ENCODE results near the gene IQSEC2. TPM values are rescaled to one million over a fixed set of nuclear protein-coding genes. Genes with fewer than 3 reads are reported as not detected.

The IQSEC2 gene
- 10 to 100 TPM; 12.0 to 24.8 (median 20.0) TPM for total RNA-seq

DNA sequence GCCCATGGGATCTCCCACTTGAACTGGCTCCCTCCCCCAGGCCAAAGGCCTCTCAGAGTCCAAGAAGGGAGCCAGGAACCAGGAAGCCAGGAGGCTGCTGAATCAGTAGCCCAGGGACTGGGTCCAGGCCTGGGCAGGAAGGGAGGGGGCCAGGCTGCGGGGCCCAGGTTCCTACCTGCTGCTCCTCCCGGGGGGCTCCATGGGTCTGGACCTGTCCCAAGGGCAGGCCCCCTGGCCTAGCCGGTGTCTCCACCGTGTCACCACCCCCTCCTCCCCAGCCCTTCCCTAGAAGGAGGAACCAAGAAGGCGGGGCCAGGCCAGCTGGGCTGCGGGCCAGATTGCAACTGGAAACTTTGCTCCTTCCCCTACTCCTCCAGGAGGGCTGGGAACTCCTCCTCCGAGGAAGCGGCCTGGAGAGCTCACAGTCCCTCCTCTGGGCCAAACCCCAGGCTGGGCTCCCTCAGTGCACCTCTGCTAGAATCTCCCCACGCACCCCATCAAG is at the start of gene IQSEC2:
TSS of gene IQSEC2 (minus strand) at position 264 of the 502 bp plus-strand sequence.
- H3K4me1 ChIP-seq = peaks cover 25 to 55% (median 49%) of the 10 kb centered on the region in 4 donors
- 5% methylated on average over 3 of the region's 9 CpGs for WGBS
- intact Hi-C loops (cut with DNase I) = no loop called here

DNA sequence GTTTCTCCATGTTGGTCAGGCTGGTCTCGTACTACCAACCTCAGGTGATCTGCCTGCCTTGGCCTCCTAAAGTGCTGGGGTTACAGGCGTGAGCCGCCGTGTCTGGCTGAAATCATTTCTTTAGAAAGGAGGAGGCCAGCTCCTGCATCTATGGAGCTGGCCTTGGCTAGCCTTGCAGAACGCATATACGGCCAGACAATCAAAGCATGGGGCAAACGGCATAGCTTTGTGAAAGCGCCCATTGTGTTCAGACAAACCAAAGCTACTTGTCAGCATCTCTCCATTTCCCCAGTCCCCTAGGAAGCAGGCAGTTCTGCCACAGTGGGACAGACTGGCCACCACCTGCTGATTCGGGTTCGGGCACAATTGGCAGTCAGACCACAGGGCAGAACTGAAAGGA is 48.9 kb upstream of the IQSEC2 start:
- Histone ChIP-seq H3K4me1 (no peaks in the 10 kb centered on the region), H3K27me3 (peaks cover 0 to 14% (median 0%) of the 10 kb centered on the region in 4 donors), H3K36me3 (no peaks in the 10 kb centered on the region), H3K9me3 (no peaks in the 10 kb centered on the region), H3K27ac (replicated peaks in 1 of 4) (no peak overlapping the region), H3K4me3 (no peak overlapping the region)
- DNase-seq (ENCODE audit: extremely low spot score) = no peak
- intact Hi-C loops (cut with DNase I) = no loop called here
- TF ChIP-seq POLR2A (IDR thresholded peaks at IDR 0.05; ENCODE audit: low read depth) (no peak), POLR2AphosphoS5 (IDR thresholded peaks at IDR 0.05) (no peak), EP300 (IDR thresholded peaks at IDR 0.05) (no peak)
- WGBS = 85% methylated on average over 10 of the region's 10 CpGs

More for the DNA sequence above, at the start of gene IQSEC2:
- no peaks in the 10 kb centered on the region for H3K36me3 ChIP-seq
- peak within 1 kb of the TSS; percentile 72 to 79 (median 77) for H3K27ac ChIP-seq (replicated peaks in 1 of 4)
- DNase-seq (ENCODE audit: extremely low spot score) = peak; percentile 93
- H3K9me3 ChIP-seq = no peaks in the 10 kb centered on the region
- H3K4me3 ChIP-seq = peak within 1 kb of the TSS; percentile 48 to 55 (median 52)
- TF ChIP-seq POLR2AphosphoS5 (IDR thresholded peaks at IDR 0.05) (peak; percentile 55 to 74), POLR2A (IDR thresholded peaks at IDR 0.05; ENCODE audit: low read depth) (no peak)
- no peaks in the 10 kb centered on the region for H3K27me3 ChIP-seq

DNA sequence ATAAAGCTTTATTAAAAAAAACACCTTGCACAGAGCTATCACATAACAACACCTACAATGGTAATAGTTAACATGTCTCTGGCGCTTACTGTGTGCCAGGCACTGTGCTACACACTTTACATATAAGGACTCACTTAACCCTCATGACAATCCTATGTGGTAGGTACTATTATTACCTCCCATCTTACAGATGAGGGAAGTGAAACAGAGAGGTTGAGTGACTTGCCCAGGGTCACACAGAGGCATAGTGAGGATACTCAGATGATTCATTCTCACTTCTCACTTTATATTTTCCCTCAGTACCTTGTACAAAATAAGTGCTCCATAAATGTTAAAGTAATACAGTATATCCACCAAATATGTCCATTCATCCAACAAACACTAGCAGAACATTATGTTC is 43.4 kb upstream of the IQSEC2 start:
- intact Hi-C loops (cut with DNase I) = no loop called here
- TF ChIP-seq POLR2A (IDR thresholded peaks at IDR 0.05; ENCODE audit: low read depth) (no peak), EP300 (IDR thresholded peaks at IDR 0.05) (no peak), POLR2AphosphoS5 (IDR thresholded peaks at IDR 0.05) (no peak)
- TF ChIP-seq, protein P1, sequence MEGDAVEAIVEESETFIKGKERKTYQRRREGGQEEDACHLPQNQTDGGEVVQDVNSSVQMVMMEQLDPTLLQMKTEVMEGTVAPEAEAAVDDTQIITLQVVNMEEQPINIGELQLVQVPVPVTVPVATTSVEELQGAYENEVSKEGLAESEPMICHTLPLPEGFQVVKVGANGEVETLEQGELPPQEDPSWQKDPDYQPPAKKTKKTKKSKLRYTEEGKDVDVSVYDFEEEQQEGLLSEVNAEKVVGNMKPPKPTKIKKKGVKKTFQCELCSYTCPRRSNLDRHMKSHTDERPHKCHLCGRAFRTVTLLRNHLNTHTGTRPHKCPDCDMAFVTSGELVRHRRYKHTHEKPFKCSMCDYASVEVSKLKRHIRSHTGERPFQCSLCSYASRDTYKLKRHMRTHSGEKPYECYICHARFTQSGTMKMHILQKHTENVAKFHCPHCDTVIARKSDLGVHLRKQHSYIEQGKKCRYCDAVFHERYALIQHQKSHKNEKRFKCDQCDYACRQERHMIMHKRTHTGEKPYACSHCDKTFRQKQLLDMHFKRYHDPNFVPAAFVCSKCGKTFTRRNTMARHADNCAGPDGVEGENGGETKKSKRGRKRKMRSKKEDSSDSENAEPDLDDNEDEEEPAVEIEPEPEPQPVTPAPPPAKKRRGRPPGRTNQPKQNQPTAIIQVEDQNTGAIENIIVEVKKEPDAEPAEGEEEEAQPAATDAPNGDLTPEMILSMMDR (IDR thresholded peaks at IDR 0.05) = no peak
- 73% methylated on average over 1 of the region's 1 CpG for WGBS
- Histone ChIP-seq H3K4me1 (peaks cover 0 to 14% (median 8%) of the 10 kb centered on the region in 4 donors), H3K36me3 (no peaks in the 10 kb centered on the region), H3K27me3 (peaks cover 0 to 8% (median 3%) of the 10 kb centered on the region in 4 donors), H3K9me3 (no peaks in the 10 kb centered on the region), H3K27ac (replicated peaks in 1 of 4) (no peak overlapping the region), H3K4me3 (no peak overlapping the region)
- DNase-seq (ENCODE audit: extremely low spot score) = no peak

DNA sequence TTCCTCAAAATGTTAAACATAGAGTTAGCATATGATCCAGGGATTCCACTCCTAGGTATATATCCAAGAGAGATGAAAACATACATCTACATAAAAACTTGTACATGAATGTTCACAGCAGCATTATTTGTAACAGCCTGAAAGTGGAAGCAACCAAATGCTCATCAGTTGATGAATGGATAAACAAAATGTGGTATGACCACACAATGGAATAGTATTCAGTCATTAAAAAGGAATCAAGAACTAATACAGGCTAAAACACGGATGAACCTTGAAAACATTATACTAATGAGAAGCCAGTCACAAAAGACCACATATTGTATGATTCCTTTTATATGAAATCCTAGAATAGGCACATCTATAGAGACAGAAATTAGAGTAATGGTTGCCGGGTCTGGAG is 42.7 kb upstream of the IQSEC2 start:
- no peak for DNase-seq (ENCODE audit: extremely low spot score)
- Histone ChIP-seq H3K36me3 (no peaks in the 10 kb centered on the region), H3K4me3 (no peak overlapping the region), H3K27me3 (peaks cover 0 to 8% (median 4%) of the 10 kb centered on the region in 4 donors), H3K27ac (replicated peaks in 1 of 4) (no peak overlapping the region), H3K4me1 (peaks cover 0 to 21% (median 15%) of the 10 kb centered on the region in 4 donors), H3K9me3 (no peaks in the 10 kb centered on the region)
- intact Hi-C loops (cut with DNase I) = no loop called here
- 78% methylated on average over 2 of the region's 2 CpGs for WGBS
- TF ChIP-seq, protein P1 (IDR thresholded peaks at IDR 0.05) = no peak
- TF ChIP-seq POLR2AphosphoS5 (IDR thresholded peaks at IDR 0.05) (no peak), POLR2A (IDR thresholded peaks at IDR 0.05; ENCODE audit: low read depth) (no peak), EP300 (IDR thresholded peaks at IDR 0.05) (no peak)

DNA sequence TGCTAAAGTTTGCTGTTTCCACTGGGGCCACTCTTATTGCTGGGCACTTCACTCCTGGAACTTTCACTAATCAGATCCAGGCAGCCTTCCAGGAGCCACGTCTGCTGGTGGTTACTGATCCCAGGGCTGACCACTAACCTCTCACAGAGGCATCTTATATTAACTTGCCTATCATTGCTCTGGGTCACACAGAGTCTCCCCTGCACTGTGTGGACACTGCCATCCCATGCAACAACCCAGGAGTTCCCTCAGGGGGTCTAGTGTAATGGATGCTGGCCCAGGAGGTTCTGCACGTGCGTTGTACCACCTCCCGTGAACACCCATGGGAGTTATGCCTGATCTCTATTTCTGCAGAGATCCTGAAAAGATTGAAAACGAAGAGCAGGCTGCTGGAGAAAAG is 41.8 kb upstream of the IQSEC2 start:
- Histone ChIP-seq H3K36me3 (no peaks in the 10 kb centered on the region), H3K4me1 (peaks cover 0 to 28% (median 21%) of the 10 kb centered on the region in 4 donors), H3K27ac (replicated peaks in 1 of 4) (no peak overlapping the region), H3K27me3 (peaks cover 0 to 11% (median 4%) of the 10 kb centered on the region in 4 donors), H3K4me3 (no peak overlapping the region), H3K9me3 (no peaks in the 10 kb centered on the region)
- intact Hi-C loops (cut with DNase I) = no loop called here
- 60% methylated on average over 4 of the region's 5 CpGs for WGBS
- no peak for DNase-seq (ENCODE audit: extremely low spot score)
- TF ChIP-seq EP300 (IDR thresholded peaks at IDR 0.05) (no peak), POLR2AphosphoS5 (IDR thresholded peaks at IDR 0.05) (no peak), POLR2A (IDR thresholded peaks at IDR 0.05; ENCODE audit: low read depth) (no peak)
- TF ChIP-seq, protein P1 (IDR thresholded peaks at IDR 0.05) = no peak

All from esophagus muscularis mucosa (tissue), 4 donors.